Colonic mucosa (tissue), 4 donors: ENCODE results near the gene ASTN2. TPM values are rescaled to one million over a fixed set of nuclear protein-coding genes. Genes with fewer than 3 reads are reported as not detected.

Experiments
- DNase-seq: peaks from one replicate; pipeline ENCODE4 v3.0.0-alpha.2; 2020
- H3K27ac ChIP-seq: fragments of 200-600 bp; one replicate; pipeline ENCODE4 v1.8.0; 2021
- H3K27me3 ChIP-seq: fragments of 200-600 bp; one replicate; pipeline ENCODE4 v1.8.0; 2021
- H3K36me3 ChIP-seq: fragments of 200-600 bp; one replicate; pipeline ENCODE4 v1.8.0; 2021
- H3K4me1 ChIP-seq: fragments of 200-600 bp; one replicate; pipeline ENCODE4 v1.8.0; 2021; ENCODE audit warnings: mild to moderate bottlenecking
- H3K4me3 ChIP-seq: fragments of 200-600 bp; one replicate; pipeline ENCODE4 v1.8.0; 2021
- H3K9ac ChIP-seq, 2 donors: one replicate each; pipeline ENCODE4 v1.7.0; 2013; ENCODE audit warnings: control low read depth in 2 of 2, low read depth in 2 of 2, low read length in 2 of 2
- H3K9me3 ChIP-seq: fragments of 200-600 bp; one replicate; pipeline ENCODE4 v1.8.0; 2021
- CTCF ChIP-seq: fragments of 200-600 bp; IDR thresholded peaks from one replicate; pipeline ENCODE4 v1.8.0; 2022; ENCODE audit warnings: antibody characterized with exemption, mild to moderate bottlenecking
- intact Hi-C: fragments of 100-400 bp; cut with DNase I; formaldehyde crosslinking; loops from one replicate; pipeline ENCODE4 v1.14.1; 2022
- total RNA-seq, 2 donors: library from RNA; stranded (reverse); fragmentation: NEBNext Ultra II Directional in 1 of 2; extraction: Animal tissue kit (Norgen Biotek cat#: 25700) in 1 of 2; gene quantifications; one replicate each; pipeline ENCODE4 v1.2.1, GENCODE V29; 2021
- donor health status: healthy.
- donor health status: DM: no; HTN: no; CAD: no.
- donor health status: DM: no; HTN: no; CAD: no.

Gene ASTN2
- total RNA-seq, 2 donors from 2014 or later = 2.5 to 6.1 TPM

- no peaks in the 10 kb centered on the region for H3K27me3 ChIP-seq
- H3K9me3 ChIP-seq = no peaks in the 10 kb centered on the region
- H3K4me1 ChIP-seq = no peaks in the 10 kb centered on the region
- no peak for TF ChIP-seq CTCF
- no peak overlapping the region for H3K27ac ChIP-seq
- no peak for DNase-seq
- H3K36me3 ChIP-seq = no peaks in the 10 kb centered on the region
- no peak overlapping the region for H3K4me3 ChIP-seq
- no peak overlapping the region for H3K9ac ChIP-seq
- intact Hi-C loops = no loop called here
These were observed 43.2 kb upstream of the ASTN2 start for GRCh38 chr9:117458066-117458465.

- H3K4me1 ChIP-seq = no peaks in the 10 kb centered on the region
- no peak for TF ChIP-seq CTCF
- no peaks in the 10 kb centered on the region for H3K9me3 ChIP-seq
- no peaks in the 10 kb centered on the region for H3K27me3 ChIP-seq
- no peak for DNase-seq
- intact Hi-C loops = no loop called here
- no peaks in the 10 kb centered on the region for H3K36me3 ChIP-seq
- no peak overlapping the region for H3K27ac ChIP-seq
- H3K4me3 ChIP-seq = no peak overlapping the region
- no peak overlapping the region for H3K9ac ChIP-seq
These were observed 39.9 kb upstream of the ASTN2 start for GRCh38 chr9:117454711-117455110.

GRCh38 chr9:117453737-117454136 is 38.9 kb upstream of the ASTN2 start:
- Histone ChIP-seq H3K27me3 (no peaks in the 10 kb centered on the region), H3K36me3 (no peaks in the 10 kb centered on the region), H3K4me1 (no peaks in the 10 kb centered on the region), H3K4me3 (no peak overlapping the region), H3K27ac (no peak overlapping the region), H3K9me3 (no peaks in the 10 kb centered on the region), H3K9ac (no peak overlapping the region)
- TF ChIP-seq CTCF = no peak
- no peak for DNase-seq
- intact Hi-C loops = no loop called here

DNA sequence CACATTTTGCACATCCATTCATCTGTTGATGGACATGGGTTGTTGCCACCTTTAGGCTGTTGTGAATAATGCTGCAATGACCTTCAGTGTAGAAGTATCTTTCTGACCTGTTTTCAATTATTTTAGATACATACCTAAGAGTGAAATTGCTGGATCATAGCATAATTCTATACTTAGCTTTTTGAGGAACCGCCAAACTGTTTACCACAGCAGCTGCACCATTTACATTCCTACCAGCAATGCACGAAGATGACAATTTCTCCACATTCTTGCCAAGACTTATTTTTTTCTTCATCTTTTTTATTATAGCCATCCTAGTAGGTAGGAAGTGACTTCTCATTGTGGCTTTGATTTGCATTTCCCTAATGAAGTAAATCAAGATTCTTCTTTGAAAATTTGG is 36.5 kb upstream of the ASTN2 start:
- intact Hi-C loops = no loop called here
- Histone ChIP-seq H3K4me3 (no peak overlapping the region), H3K36me3 (no peaks in the 10 kb centered on the region), H3K9ac (no peak overlapping the region), H3K4me1 (no peaks in the 10 kb centered on the region), H3K27ac (no peak overlapping the region), H3K9me3 (no peaks in the 10 kb centered on the region), H3K27me3 (no peaks in the 10 kb centered on the region)
- no peak for TF ChIP-seq CTCF
- DNase-seq = no peak

DNA sequence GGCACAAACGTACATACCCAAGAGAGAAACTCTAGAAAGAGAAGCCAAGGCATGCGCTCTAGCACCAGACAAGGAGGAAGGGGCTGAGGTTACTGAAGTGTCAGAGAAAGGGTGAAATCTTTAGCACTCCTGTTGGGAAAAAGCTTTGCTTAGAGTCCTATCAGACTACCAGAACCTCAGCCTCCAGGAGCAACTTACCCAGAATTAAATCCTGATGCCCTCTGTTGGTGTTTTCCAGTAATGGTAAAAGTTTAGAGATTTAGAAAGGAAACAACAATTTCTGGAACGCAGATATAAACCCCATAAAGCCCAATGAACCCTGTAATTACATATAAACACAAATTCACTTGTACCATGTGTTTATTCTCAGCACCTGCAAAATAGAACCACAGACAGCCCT is 33.2 kb upstream of the ASTN2 start:
- H3K4me1 ChIP-seq = no peaks in the 10 kb centered on the region
- DNase-seq = no peak
- H3K27ac ChIP-seq = no peak overlapping the region
- H3K27me3 ChIP-seq = no peaks in the 10 kb centered on the region
- no peaks in the 10 kb centered on the region for H3K36me3 ChIP-seq
- H3K4me3 ChIP-seq = no peak overlapping the region
- intact Hi-C loops = no loop called here
- H3K9me3 ChIP-seq = no peaks in the 10 kb centered on the region
- no peak overlapping the region for H3K9ac ChIP-seq
- no peak for TF ChIP-seq CTCF

GRCh38 chr9:117445631-117446030 is 30.8 kb upstream of the ASTN2 start:
- TF ChIP-seq CTCF = no peak
- no peak overlapping the region for H3K27ac ChIP-seq
- no peaks in the 10 kb centered on the region for H3K4me1 ChIP-seq
- intact Hi-C loops = no loop called here
- H3K9ac ChIP-seq = no peak overlapping the region
- no peaks in the 10 kb centered on the region for H3K27me3 ChIP-seq
- no peaks in the 10 kb centered on the region for H3K36me3 ChIP-seq
- DNase-seq = no peak
- H3K4me3 ChIP-seq = no peak overlapping the region
- no peaks in the 10 kb centered on the region for H3K9me3 ChIP-seq
